CD4-positive, CD25-positive, alpha-beta regulatory T cell (primary cell): ENCODE results near the gene LOC128125822.

ENCODE experiments used
- ATAC-seq, 2 donors: fragments of 150-1000 bp; cut with Tn5 transposase; one replicate each; pipeline ENCODE4 v1.10.0; 2021; ENCODE audit warnings: low read depth in 2 of 2, moderate number of reproducible peaks in 2 of 2, moderate library complexity in 1 of 2
- DNase-seq, 3 donors: peaks; one replicate each; pipeline versions ENCODE4 v3.0.0 to v3.0.0-alpha.2; 2012 to 2022; ENCODE audit warnings: mixed read lengths in 1 of 3
- H3K27ac ChIP-seq: one replicate; pipeline ENCODE4 v1.7.0; 2013; ENCODE audit warnings: mild to moderate bottlenecking, low read length; ENCODE audit not compliant: insufficient read depth, poor library complexity, severe bottlenecking
- H3K27me3 ChIP-seq: one replicate; pipeline ENCODE4 v1.7.0; 2013; ENCODE audit warnings: low read length; ENCODE audit not compliant: control insufficient read depth, insufficient read depth
- H3K36me3 ChIP-seq: one replicate; pipeline ENCODE4 v1.7.0; 2013; ENCODE audit warnings: mild to moderate bottlenecking, low read length, moderate library complexity; ENCODE audit not compliant: control insufficient read depth, insufficient read depth
- H3K4me1 ChIP-seq: 2 replicates; pipeline ENCODE4 v1.7.0; 2013; ENCODE audit warnings: mild to moderate bottlenecking, low read length; ENCODE audit not compliant: insufficient read depth, control insufficient read depth, poor library complexity, severe bottlenecking
- H3K4me3 ChIP-seq: one replicate; pipeline ENCODE4 v1.7.0; 2013; ENCODE audit warnings: low read depth, mild to moderate bottlenecking, low read length, moderate library complexity
- H3K9me3 ChIP-seq, 2 experiments: 1 replicate in 1 of 2; 2 replicates in 1 of 2; pipeline ENCODE4 v1.7.0; 2013; ENCODE audit warnings: low read length in 2 of 2, mild to moderate bottlenecking in 1 of 2, moderate library complexity in 1 of 2; ENCODE audit not compliant: control insufficient read depth in 2 of 2
- H3K27ac Mint-ChIP-seq, 3 donors: one replicate each; pipeline ENCODE4 v1.8.0; 2020 to 2022; ENCODE audit warnings: mild to moderate bottlenecking in 3 of 3, mixed read lengths in 3 of 3, moderate library complexity in 2 of 3
- H3K27me3 Mint-ChIP-seq: one replicate; pipeline ENCODE4 v1.8.0; 2022; ENCODE audit warnings: mild to moderate bottlenecking, mixed read lengths
- H3K36me3 Mint-ChIP-seq: one replicate; pipeline ENCODE4 v1.8.0; 2020; ENCODE audit warnings: mixed read lengths
- H3K4me1 Mint-ChIP-seq, 4 donors: one replicate each; pipeline ENCODE4 v1.8.0; 2020 to 2022; ENCODE audit warnings: mixed read lengths in 4 of 4, mild to moderate bottlenecking in 1 of 4
- H3K4me3 Mint-ChIP-seq, 4 donors: one replicate each; pipeline ENCODE4 v1.8.0; 2020 to 2022; ENCODE audit warnings: mild to moderate bottlenecking in 4 of 4, mixed read lengths in 4 of 4, moderate library complexity in 3 of 4
- H3K9me3 Mint-ChIP-seq, 7 donors: one replicate each; pipeline ENCODE4 v1.8.0; 2020 to 2022; ENCODE audit warnings: mixed read lengths in 7 of 7, mild to moderate bottlenecking in 3 of 7, moderate library complexity in 2 of 7

LOC128125822 gene

GRCh38 chr6:63543982-63544381 is 28.3 kb upstream of the LOC128125822 start:
- H3K9me3 ChIP-seq, result no peaks in the 10 kb centered on the region
- Mint-ChIP-seq H3K36me3 (no peaks in the 10 kb centered on the region), H3K27ac (no peak overlapping the region), H3K27me3 (peaks cover 31% of the 10 kb centered on the region), H3K4me1 (peaks cover 0 to 2% (median 0%) of the 10 kb centered on the region in 4 donors), H3K9me3 (peaks cover 0 to 5% (median 0%) of the 10 kb centered on the region in 7 donors), H3K4me3 (no peak overlapping the region)
- no peak overlapping the region for H3K27ac ChIP-seq
- H3K27me3 ChIP-seq, result peaks cover 8% of the 10 kb centered on the region
- H3K36me3 ChIP-seq, result no peaks in the 10 kb centered on the region
- H3K4me1 ChIP-seq, result no peaks in the 10 kb centered on the region
- no peak for DNase-seq
- H3K4me3 ChIP-seq, result no peak overlapping the region
- no peak for ATAC-seq

GRCh38 chr6:63546236-63546635 is 26.0 kb upstream of the LOC128125822 start:
- H3K4me1 ChIP-seq, result no peaks in the 10 kb centered on the region
- no peak for DNase-seq
- no peak overlapping the region for H3K27ac ChIP-seq
- no peaks in the 10 kb centered on the region for H3K36me3 ChIP-seq
- no peaks in the 10 kb centered on the region for H3K9me3 ChIP-seq
- peaks cover 8% of the 10 kb centered on the region for H3K27me3 ChIP-seq
- no peak for ATAC-seq
- peaks cover 0 to 2% (median 0%) of the 10 kb centered on the region in 4 donors for H3K4me1 Mint-ChIP-seq
- no peak overlapping the region for H3K27ac Mint-ChIP-seq
- H3K9me3 Mint-ChIP-seq, result peaks cover 0 to 5% (median 0%) of the 10 kb centered on the region in 7 donors
- no peak overlapping the region for H3K4me3 Mint-ChIP-seq
- peaks cover 36% of the 10 kb centered on the region for H3K27me3 Mint-ChIP-seq
- H3K4me3 ChIP-seq, result no peak overlapping the region
- no peaks in the 10 kb centered on the region for H3K36me3 Mint-ChIP-seq

GRCh38 chr6:63546697-63547096 is 25.6 kb upstream of the LOC128125822 start:
- Histone ChIP-seq H3K27me3 (peaks cover 8% of the 10 kb centered on the region), H3K9me3 (no peaks in the 10 kb centered on the region), H3K27ac (no peak overlapping the region), H3K4me1 (no peaks in the 10 kb centered on the region), H3K4me3 (no peak overlapping the region), H3K36me3 (no peaks in the 10 kb centered on the region)
- Mint-ChIP-seq H3K4me1 (peaks cover 0 to 2% (median 0%) of the 10 kb centered on the region in 4 donors), H3K27me3 (peaks cover 32% of the 10 kb centered on the region), H3K4me3 (no peak overlapping the region), H3K27ac (no peak overlapping the region), H3K36me3 (no peaks in the 10 kb centered on the region), H3K9me3 (peaks cover 0 to 5% (median 0%) of the 10 kb centered on the region in 7 donors)
- ATAC-seq (no peak), DNase-seq (no peak)

GRCh38 chr6:63549076-63549475 is 23.2 kb upstream of the LOC128125822 start:
- no peak overlapping the region for H3K4me3 ChIP-seq
- H3K27me3 Mint-ChIP-seq, result peaks cover 32% of the 10 kb centered on the region
- DNase-seq, result no peak
- no peak overlapping the region for H3K27ac ChIP-seq
- H3K36me3 Mint-ChIP-seq, result no peaks in the 10 kb centered on the region
- H3K4me3 Mint-ChIP-seq, result no peak overlapping the region
- peaks cover 0 to 1% (median 0%) of the 10 kb centered on the region in 7 donors for H3K9me3 Mint-ChIP-seq
- peaks cover 0 to 3% (median 0%) of the 10 kb centered on the region in 4 donors for H3K4me1 Mint-ChIP-seq
- no peaks in the 10 kb centered on the region for H3K9me3 ChIP-seq
- no peaks in the 10 kb centered on the region for H3K4me1 ChIP-seq
- no peaks in the 10 kb centered on the region for H3K36me3 ChIP-seq
- ATAC-seq, result no peak
- peaks cover 6% of the 10 kb centered on the region for H3K27me3 ChIP-seq
- no peak overlapping the region for H3K27ac Mint-ChIP-seq

- H3K36me3 ChIP-seq, result no peaks in the 10 kb centered on the region
- no peak for ATAC-seq
- no peaks in the 10 kb centered on the region for H3K9me3 ChIP-seq
- no peak for DNase-seq
- no peaks in the 10 kb centered on the region for H3K4me1 ChIP-seq
- H3K27ac Mint-ChIP-seq, result no peak overlapping the region
- no peak overlapping the region for H3K4me3 ChIP-seq
- no peak overlapping the region for H3K27ac ChIP-seq
- peaks cover 9% of the 10 kb centered on the region for H3K27me3 ChIP-seq
- H3K4me3 Mint-ChIP-seq, result no peak overlapping the region
- H3K36me3 Mint-ChIP-seq, result no peaks in the 10 kb centered on the region
- peaks cover 0 to 3% (median 0%) of the 10 kb centered on the region in 4 donors for H3K4me1 Mint-ChIP-seq
- H3K27me3 Mint-ChIP-seq, result peaks cover 24% of the 10 kb centered on the region
- no peaks in the 10 kb centered on the region for H3K9me3 Mint-ChIP-seq
Measured at GRCh38 chr6:63553208-63553607, 19.1 kb upstream of the LOC128125822 start.

- H3K27me3 ChIP-seq, result peaks cover 9% of the 10 kb centered on the region
- no peaks in the 10 kb centered on the region for H3K4me1 ChIP-seq
- Mint-ChIP-seq H3K4me3 (no peak overlapping the region), H3K36me3 (no peaks in the 10 kb centered on the region), H3K27me3 (peaks cover 31% of the 10 kb centered on the region), H3K27ac (no peak overlapping the region), H3K9me3 (no peaks in the 10 kb centered on the region), H3K4me1 (peaks cover 0 to 3% (median 0%) of the 10 kb centered on the region in 4 donors)
- ATAC-seq (no peak), DNase-seq (no peak)
- no peaks in the 10 kb centered on the region for H3K36me3 ChIP-seq
- no peaks in the 10 kb centered on the region for H3K9me3 ChIP-seq
- H3K27ac ChIP-seq, result no peak overlapping the region
- no peak overlapping the region for H3K4me3 ChIP-seq
Measured at GRCh38 chr6:63553900-63554299, 18.4 kb upstream of the LOC128125822 start.

- no peak for ATAC-seq
- DNase-seq, result no peak
- no peak overlapping the region for H3K4me3 ChIP-seq
- no peaks in the 10 kb centered on the region for H3K36me3 Mint-ChIP-seq
- no peaks in the 10 kb centered on the region for H3K9me3 ChIP-seq
- H3K27me3 Mint-ChIP-seq, result peaks cover 26% of the 10 kb centered on the region
- H3K27ac ChIP-seq, result no peak overlapping the region
- H3K36me3 ChIP-seq, result no peaks in the 10 kb centered on the region
- no peak overlapping the region for H3K4me3 Mint-ChIP-seq
- H3K27me3 ChIP-seq, result peaks cover 9% of the 10 kb centered on the region
- no peaks in the 10 kb centered on the region for H3K9me3 Mint-ChIP-seq
- peaks cover 0 to 3% (median 0%) of the 10 kb centered on the region in 4 donors for H3K4me1 Mint-ChIP-seq
- no peak overlapping the region for H3K27ac Mint-ChIP-seq
- H3K4me1 ChIP-seq, result no peaks in the 10 kb centered on the region
Measured at GRCh38 chr6:63554782-63555181, 17.5 kb upstream of the LOC128125822 start.

GRCh38 chr6:63556369-63556768 is 15.9 kb upstream of the LOC128125822 start:
- H3K9me3 Mint-ChIP-seq, result no peaks in the 10 kb centered on the region

More at GRCh38 chr6:63556369-63556768, 15.9 kb upstream of the LOC128125822 start:
- H3K36me3 ChIP-seq, result no peaks in the 10 kb centered on the region
- H3K27me3 ChIP-seq, result peaks cover 9% of the 10 kb centered on the region
- DNase-seq (no peak), ATAC-seq (no peak)
- peaks cover 30% of the 10 kb centered on the region for H3K27me3 Mint-ChIP-seq
- H3K9me3 ChIP-seq, result no peaks in the 10 kb centered on the region
- no peak overlapping the region for H3K27ac ChIP-seq
- no peak overlapping the region for H3K27ac Mint-ChIP-seq
- peaks cover 0 to 3% (median 0%) of the 10 kb centered on the region in 4 donors for H3K4me1 Mint-ChIP-seq
- no peaks in the 10 kb centered on the region for H3K4me1 ChIP-seq
- H3K4me3 Mint-ChIP-seq, result no peak overlapping the region
- H3K4me3 ChIP-seq, result no peak overlapping the region
- no peaks in the 10 kb centered on the region for H3K36me3 Mint-ChIP-seq
